ENCODE data around the gene KIF20B.

DNA sequence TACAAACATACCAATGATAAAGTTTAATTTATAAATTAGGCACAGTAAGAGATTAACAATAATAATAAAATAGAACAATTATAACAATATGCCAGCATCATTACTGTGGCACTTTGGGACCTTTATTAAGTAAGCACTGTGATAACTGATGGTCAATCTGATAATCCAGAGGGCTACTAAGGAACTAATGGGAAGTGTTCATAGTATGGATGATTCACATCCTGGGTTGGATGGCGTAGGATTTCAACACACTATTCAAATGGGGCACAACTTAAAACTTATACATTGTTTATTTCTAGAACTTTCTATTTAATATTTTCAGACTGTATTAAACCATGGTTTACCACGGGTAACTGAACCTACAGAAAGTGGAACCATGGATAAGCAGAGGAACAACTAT is 90.8 kb downstream of the KIF20B start:
- TF ChIP-seq, protein P1, sequence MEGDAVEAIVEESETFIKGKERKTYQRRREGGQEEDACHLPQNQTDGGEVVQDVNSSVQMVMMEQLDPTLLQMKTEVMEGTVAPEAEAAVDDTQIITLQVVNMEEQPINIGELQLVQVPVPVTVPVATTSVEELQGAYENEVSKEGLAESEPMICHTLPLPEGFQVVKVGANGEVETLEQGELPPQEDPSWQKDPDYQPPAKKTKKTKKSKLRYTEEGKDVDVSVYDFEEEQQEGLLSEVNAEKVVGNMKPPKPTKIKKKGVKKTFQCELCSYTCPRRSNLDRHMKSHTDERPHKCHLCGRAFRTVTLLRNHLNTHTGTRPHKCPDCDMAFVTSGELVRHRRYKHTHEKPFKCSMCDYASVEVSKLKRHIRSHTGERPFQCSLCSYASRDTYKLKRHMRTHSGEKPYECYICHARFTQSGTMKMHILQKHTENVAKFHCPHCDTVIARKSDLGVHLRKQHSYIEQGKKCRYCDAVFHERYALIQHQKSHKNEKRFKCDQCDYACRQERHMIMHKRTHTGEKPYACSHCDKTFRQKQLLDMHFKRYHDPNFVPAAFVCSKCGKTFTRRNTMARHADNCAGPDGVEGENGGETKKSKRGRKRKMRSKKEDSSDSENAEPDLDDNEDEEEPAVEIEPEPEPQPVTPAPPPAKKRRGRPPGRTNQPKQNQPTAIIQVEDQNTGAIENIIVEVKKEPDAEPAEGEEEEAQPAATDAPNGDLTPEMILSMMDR (IDR thresholded peaks at IDR 0.05) = no peak
- no peak for TF ChIP-seq POLR2A (IDR thresholded peaks at IDR 0.05)

Data from Peyer's patch (tissue), 4 donors.